HG03432 (cell line): Measurements from ENCODE around the gene ACYP2.
"Not testable (repeated sequence)": the region's sequence is repeated elsewhere in the genome, so short reads cannot be mapped to it uniquely, and the experiment has no call there.

Experiments
- ATAC-seq: cut with Tn5 transposase; IDR thresholded peaks from one replicate; pipeline ENCODE4 v1.9.1; 2021; ENCODE audit warnings: mild to moderate bottlenecking, moderate library complexity; ENCODE audit not compliant: unreplicated experiment

Gene ACYP2

GRCh38 chr2:54262015-54262765 lies 146.8 kb downstream of the ACYP2 start:
- no peak for ATAC-seq

GRCh38 chr2:54265081-54265480 lies 149.7 kb downstream of the ACYP2 start:
- ATAC-seq: not testable (repeated sequence)

- ATAC-seq: no peak
These were observed 152.2 kb downstream of the ACYP2 start for GRCh38 chr2:54267577-54267976.

- no peak for ATAC-seq
These were observed 155.8 kb downstream of the ACYP2 start for GRCh38 chr2:54271189-54271588.

- ATAC-seq: peak; percentile 95
These were observed 156.6 kb downstream of the ACYP2 start for GRCh38 chr2:54271843-54272627.

- ATAC-seq: no peak
These were observed 159.4 kb downstream of the ACYP2 start for GRCh38 chr2:54274781-54275242.

- ATAC-seq: no peak
These were observed 160.1 kb downstream of the ACYP2 start for GRCh38 chr2:54275541-54275940.

GRCh38 chr2:54279385-54279784 lies 164.0 kb downstream of the ACYP2 start:
- no peak for ATAC-seq

GRCh38 chr2:54284826-54285225 lies 169.4 kb downstream of the ACYP2 start:
- ATAC-seq: no peak

GRCh38 chr2:54285451-54285850 lies 170.0 kb downstream of the ACYP2 start:
- ATAC-seq: no peak

GRCh38 chr2:54287532-54287931 lies 172.1 kb downstream of the ACYP2 start:
- ATAC-seq: no peak

- ATAC-seq: no peak
These were observed 174.5 kb downstream of the ACYP2 start for GRCh38 chr2:54289917-54290316.

- no peak for ATAC-seq
These were observed 175.1 kb downstream of the ACYP2 start for GRCh38 chr2:54290356-54291025.

GRCh38 chr2:54294665-54295064 lies 179.2 kb downstream of the ACYP2 start:
- ATAC-seq: not testable (repeated sequence)

- no peak for ATAC-seq
These were observed 180.5 kb downstream of the ACYP2 start for GRCh38 chr2:54295911-54296310.

- ATAC-seq: no peak
These were observed 183.1 kb downstream of the ACYP2 start for GRCh38 chr2:54298514-54298913.

GRCh38 chr2:54303631-54304030 lies 188.2 kb downstream of the ACYP2 start:
- no peak for ATAC-seq

- ATAC-seq: no peak
These were observed 191.1 kb downstream of the ACYP2 start for GRCh38 chr2:54306556-54306955.

- no peak for ATAC-seq
These were observed 192.8 kb downstream of the ACYP2 start for GRCh38 chr2:54308186-54308585.

GRCh38 chr2:54308782-54309181 lies 193.4 kb downstream of the ACYP2 start:
- no peak for ATAC-seq

- no peak for ATAC-seq
These were observed 194.9 kb downstream of the ACYP2 start for GRCh38 chr2:54310311-54310710.

- ATAC-seq: no peak
These were observed 195.5 kb downstream of the ACYP2 start for GRCh38 chr2:54310961-54311360.
